ENCODE measurements around the gene ADGRG7.

DNA sequence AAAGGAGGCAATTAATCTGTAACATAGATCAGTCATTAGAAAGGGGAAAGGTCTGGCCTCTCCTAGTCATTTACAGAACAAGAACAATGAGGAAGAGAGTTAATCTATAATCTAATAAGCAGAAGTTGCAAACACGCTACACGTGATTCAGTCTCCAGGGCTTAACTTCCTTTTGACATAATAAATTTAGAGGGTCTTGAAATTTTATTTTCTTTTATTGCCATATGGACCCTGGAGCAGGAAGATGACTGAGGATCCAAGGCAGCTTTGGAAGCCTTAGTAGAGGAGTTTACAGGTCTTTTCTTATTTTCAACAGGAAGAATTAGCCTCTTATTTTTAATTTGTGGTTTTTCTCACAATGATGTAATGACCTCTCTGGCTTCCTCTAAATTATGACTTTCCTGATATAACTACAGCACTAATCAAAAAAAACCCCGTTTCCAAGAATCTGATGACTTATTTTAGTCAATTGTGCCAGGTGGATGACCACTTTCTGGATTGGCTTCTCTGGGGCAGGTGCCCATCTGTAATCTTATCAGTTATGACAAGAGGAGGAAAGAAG, 32.2 kb downstream of the ADGRG7 start:
- TF ChIP-seq, protein P1, sequence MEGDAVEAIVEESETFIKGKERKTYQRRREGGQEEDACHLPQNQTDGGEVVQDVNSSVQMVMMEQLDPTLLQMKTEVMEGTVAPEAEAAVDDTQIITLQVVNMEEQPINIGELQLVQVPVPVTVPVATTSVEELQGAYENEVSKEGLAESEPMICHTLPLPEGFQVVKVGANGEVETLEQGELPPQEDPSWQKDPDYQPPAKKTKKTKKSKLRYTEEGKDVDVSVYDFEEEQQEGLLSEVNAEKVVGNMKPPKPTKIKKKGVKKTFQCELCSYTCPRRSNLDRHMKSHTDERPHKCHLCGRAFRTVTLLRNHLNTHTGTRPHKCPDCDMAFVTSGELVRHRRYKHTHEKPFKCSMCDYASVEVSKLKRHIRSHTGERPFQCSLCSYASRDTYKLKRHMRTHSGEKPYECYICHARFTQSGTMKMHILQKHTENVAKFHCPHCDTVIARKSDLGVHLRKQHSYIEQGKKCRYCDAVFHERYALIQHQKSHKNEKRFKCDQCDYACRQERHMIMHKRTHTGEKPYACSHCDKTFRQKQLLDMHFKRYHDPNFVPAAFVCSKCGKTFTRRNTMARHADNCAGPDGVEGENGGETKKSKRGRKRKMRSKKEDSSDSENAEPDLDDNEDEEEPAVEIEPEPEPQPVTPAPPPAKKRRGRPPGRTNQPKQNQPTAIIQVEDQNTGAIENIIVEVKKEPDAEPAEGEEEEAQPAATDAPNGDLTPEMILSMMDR (IDR thresholded peaks at IDR 0.05; ENCODE audit: low read depth, low read length, missing input control) = no peak
- TF ChIP-seq GABPA (IDR thresholded peaks at IDR 0.05 in 1 of 2, conservative IDR thresholded peaks at IDR 0.05 in 1 of 2) (no peak), SP1 (IDR thresholded peaks at IDR 0.05) (no peak), YY1 (IDR thresholded peaks at IDR 0.05) (no peak), EGR1 (IDR thresholded peaks at IDR 0.05; ENCODE audit: low read depth in 2 of 2) (no peak), JUND (IDR thresholded peaks at IDR 0.05) (no peak), HNF4A (conservative IDR thresholded peaks at IDR 0.05) (no peak), RAD21 (IDR thresholded peaks at IDR 0.05) (no peak), FOXA1 (IDR thresholded peaks at IDR 0.05) (no peak)
- TF ChIP-seq, protein P2, sequence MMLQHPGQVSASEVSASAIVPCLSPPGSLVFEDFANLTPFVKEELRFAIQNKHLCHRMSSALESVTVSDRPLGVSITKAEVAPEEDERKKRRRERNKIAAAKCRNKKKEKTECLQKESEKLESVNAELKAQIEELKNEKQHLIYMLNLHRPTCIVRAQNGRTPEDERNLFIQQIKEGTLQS (IDR thresholded peaks at IDR 0.05) = no peak
- TF ChIP-seq, protein P3, sequence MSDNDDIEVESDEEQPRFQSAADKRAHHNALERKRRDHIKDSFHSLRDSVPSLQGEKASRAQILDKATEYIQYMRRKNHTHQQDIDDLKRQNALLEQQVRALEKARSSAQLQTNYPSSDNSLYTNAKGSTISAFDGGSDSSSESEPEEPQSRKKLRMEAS (IDR thresholded peaks at IDR 0.05) = no peak
- TF ChIP-seq, protein P4, sequence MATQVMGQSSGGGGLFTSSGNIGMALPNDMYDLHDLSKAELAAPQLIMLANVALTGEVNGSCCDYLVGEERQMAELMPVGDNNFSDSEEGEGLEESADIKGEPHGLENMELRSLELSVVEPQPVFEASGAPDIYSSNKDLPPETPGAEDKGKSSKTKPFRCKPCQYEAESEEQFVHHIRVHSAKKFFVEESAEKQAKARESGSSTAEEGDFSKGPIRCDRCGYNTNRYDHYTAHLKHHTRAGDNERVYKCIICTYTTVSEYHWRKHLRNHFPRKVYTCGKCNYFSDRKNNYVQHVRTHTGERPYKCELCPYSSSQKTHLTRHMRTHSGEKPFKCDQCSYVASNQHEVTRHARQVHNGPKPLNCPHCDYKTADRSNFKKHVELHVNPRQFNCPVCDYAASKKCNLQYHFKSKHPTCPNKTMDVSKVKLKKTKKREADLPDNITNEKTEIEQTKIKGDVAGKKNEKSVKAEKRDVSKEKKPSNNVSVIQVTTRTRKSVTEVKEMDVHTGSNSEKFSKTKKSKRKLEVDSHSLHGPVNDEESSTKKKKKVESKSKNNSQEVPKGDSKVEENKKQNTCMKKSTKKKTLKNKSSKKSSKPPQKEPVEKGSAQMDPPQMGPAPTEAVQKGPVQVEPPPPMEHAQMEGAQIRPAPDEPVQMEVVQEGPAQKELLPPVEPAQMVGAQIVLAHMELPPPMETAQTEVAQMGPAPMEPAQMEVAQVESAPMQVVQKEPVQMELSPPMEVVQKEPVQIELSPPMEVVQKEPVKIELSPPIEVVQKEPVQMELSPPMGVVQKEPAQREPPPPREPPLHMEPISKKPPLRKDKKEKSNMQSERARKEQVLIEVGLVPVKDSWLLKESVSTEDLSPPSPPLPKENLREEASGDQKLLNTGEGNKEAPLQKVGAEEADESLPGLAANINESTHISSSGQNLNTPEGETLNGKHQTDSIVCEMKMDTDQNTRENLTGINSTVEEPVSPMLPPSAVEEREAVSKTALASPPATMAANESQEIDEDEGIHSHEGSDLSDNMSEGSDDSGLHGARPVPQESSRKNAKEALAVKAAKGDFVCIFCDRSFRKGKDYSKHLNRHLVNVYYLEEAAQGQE (IDR thresholded peaks at IDR 0.05) = no peak
- TF ChIP-seq, protein P5, sequence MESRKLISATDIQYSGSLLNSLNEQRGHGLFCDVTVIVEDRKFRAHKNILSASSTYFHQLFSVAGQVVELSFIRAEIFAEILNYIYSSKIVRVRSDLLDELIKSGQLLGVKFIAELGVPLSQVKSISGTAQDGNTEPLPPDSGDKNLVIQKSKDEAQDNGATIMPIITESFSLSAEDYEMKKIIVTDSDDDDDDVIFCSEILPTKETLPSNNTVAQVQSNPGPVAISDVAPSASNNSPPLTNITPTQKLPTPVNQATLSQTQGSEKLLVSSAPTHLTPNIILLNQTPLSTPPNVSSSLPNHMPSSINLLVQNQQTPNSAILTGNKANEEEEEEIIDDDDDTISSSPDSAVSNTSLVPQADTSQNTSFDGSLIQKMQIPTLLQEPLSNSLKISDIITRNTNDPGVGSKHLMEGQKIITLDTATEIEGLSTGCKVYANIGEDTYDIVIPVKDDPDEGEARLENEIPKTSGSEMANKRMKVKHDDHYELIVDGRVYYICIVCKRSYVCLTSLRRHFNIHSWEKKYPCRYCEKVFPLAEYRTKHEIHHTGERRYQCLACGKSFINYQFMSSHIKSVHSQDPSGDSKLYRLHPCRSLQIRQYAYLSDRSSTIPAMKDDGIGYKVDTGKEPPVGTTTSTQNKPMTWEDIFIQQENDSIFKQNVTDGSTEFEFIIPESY (IDR thresholded peaks at IDR 0.05) = no peak

All from liver (tissue), 3 donors.